LNCAP (cell line): ENCODE data around the gene ZNF385D.

Experiments
- TF ChIP-seq, protein P1 (sequence below): fragments of 450-650 bp; IDR thresholded peaks from 2 replicates; pipeline ENCODE4 v1.5.1; 2017; ENCODE audit warnings: mild to moderate bottlenecking

The ZNF385D gene

GRCh38 chr3:21599890-21600289 lies 151.1 kb downstream of the ZNF385D start:
- TF ChIP-seq, protein P1, sequence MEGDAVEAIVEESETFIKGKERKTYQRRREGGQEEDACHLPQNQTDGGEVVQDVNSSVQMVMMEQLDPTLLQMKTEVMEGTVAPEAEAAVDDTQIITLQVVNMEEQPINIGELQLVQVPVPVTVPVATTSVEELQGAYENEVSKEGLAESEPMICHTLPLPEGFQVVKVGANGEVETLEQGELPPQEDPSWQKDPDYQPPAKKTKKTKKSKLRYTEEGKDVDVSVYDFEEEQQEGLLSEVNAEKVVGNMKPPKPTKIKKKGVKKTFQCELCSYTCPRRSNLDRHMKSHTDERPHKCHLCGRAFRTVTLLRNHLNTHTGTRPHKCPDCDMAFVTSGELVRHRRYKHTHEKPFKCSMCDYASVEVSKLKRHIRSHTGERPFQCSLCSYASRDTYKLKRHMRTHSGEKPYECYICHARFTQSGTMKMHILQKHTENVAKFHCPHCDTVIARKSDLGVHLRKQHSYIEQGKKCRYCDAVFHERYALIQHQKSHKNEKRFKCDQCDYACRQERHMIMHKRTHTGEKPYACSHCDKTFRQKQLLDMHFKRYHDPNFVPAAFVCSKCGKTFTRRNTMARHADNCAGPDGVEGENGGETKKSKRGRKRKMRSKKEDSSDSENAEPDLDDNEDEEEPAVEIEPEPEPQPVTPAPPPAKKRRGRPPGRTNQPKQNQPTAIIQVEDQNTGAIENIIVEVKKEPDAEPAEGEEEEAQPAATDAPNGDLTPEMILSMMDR = no peak

DNA sequence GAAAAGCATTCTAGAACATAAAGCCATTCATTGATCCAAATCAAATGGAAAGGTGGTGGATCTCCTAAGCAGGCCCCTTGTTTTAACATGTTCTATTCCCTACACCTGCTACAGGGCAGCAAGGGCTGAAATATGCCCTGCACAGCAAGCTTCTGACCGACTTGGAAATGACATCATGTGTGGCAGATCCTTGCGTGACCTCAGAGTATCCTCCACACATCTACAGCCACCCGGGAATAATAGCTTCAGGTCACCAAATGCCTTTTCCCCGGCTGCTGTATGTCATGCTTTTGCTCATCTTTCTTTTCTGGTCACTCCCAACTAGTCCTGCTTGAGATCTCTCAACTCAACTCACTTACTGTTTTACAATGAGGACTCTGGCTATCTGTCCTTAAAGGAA lies 158.2 kb downstream of the ZNF385D start:
- TF ChIP-seq, protein P1 = no peak

- TF ChIP-seq, protein P1 = no peak
Observed at GRCh38 chr3:21587894-21588293, 163.1 kb downstream of the ZNF385D start.

DNA sequence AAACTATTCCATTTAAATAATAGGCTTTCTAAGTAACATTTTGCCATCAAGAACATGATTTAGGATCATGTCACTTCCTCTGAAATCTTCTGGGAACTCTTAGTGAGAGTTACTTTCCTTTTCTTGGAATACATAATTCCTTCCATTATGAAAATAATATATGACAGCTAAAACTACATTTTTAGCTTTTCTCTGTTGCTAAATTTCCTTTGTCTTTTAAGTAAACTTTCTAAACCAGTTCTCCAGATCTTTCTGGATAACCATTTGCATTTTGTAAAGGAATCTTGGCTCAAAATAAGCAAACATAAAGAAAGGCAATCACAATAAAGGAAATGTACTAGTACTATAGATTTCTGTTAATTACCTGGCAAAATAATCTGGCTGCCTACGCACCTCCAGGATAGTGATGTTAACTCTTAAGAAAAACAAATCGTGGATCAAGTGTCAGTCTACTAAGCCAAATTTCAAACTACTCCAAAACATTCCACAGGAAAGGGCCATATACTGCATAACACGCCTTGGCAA lies 165.7 kb downstream of the ZNF385D start:
- TF ChIP-seq, protein P1 = no peak

- TF ChIP-seq, protein P1 = no peak
Observed at GRCh38 chr3:21573291-21573690, 177.7 kb downstream of the ZNF385D start.

DNA sequence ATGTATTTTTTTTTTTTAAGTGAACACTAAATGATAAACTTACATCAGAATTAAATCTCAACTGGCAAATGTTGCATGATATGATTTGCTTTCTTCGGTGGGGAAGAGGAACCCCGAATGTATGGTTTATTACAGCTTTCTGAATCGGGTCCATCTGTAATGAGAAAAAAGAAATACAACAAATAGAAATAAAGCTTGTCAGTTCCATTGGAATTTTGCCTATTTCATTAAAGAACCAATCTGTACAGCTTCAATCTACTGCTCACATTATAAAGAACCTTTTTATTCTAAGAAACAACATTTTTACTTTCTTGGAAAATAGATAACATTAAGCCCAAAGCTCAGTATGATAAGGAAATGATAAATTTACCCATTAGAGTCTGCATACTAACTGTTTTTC lies 186.5 kb downstream of the ZNF385D start:
- TF ChIP-seq, protein P1 = no peak

GRCh38 chr3:21562243-21562642 lies 188.8 kb downstream of the ZNF385D start:
- TF ChIP-seq, protein P1 = no peak

DNA sequence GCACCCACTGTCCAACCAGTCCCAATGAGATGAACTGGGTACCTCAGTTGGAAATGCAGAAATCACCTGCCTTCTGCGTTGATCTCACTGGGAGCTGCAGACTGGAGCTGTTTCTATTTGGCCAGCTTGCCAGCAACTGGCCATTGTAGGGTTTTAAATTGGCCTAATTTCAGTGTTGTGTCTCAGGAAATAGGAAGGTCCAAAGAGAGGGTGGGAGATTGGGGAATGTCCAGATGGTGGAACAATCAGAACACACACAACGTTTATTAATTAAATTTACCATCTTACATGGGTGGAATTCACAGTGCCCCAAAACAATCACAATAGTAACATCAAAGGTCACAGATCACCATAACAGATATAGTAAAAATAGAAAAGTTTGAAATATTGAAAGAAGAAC lies 189.5 kb downstream of the ZNF385D start:
- TF ChIP-seq, protein P1 = no peak
